ENCODE measurements around the gene FBXL19. TPM values are rescaled to one million over a fixed set of nuclear protein-coding genes. Genes with fewer than 3 reads are reported as not detected.
A peak's percentile ranks its signal among the peaks of the same experiment; 100 is the strongest.

FBXL19 gene
- total RNA-seq, 1 donor from 2014 or later = 24.3 TPM

DNA sequence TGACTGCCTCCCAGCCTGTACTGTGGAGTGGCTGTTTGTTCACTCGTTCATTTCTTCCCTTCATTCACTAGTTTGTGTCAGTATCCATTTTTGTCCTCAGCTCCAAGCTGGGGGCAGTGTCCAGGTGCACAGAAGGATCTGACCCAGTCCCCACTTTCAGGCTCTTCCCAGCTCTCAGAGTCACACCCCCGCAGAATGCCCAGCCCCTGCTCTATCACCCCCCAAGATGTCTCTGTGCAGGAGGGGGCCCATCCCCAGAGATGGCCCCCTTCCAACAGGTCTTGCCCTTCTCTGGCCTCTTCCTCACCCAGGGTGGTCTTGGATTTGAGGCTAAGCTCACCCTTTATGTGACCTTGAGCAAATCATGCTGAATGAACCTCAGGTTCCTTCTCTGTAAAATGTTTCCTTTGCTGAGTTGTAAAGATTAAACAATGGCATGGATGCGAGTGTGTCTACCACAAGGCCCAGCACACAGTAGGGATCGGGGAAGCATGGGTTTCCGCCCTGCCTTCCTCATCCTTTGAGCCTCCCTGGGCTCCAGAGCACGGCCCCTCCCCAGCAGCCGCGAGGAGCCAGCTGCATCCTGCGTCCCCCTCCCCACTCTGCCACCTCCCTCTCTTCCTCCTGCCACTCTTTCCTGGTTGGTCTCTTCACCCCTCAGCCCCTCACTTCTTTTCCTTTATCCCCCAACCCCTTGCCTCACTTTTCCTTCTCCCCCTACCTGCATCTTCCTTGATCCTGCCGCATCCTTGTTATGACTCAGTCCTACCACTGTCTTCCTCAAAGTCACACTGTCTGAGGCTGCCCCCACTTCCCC is 2.8 kb downstream of the FBXL19 start:
- Mint-ChIP-seq H3K27ac (ENCODE audit: unreplicated experiment) (peak overlapping the region; percentile 33), H3K9me3 (ENCODE audit: unreplicated experiment) (no peaks in the 10 kb centered on the region), H3K4me1 (ENCODE audit: unreplicated experiment) (peaks cover 10% of the 10 kb centered on the region), H3K4me3 (ENCODE audit: unreplicated experiment) (no peak overlapping the region), H3K27me3 (ENCODE audit: unreplicated experiment) (no peaks in the 10 kb centered on the region), H3K36me3 (ENCODE audit: unreplicated experiment) (peaks cover 10% of the 10 kb centered on the region)
- no peak for DNase-seq (ENCODE audit: extremely low spot score, unreplicated experiment)
- TF ChIP-seq, protein P1, sequence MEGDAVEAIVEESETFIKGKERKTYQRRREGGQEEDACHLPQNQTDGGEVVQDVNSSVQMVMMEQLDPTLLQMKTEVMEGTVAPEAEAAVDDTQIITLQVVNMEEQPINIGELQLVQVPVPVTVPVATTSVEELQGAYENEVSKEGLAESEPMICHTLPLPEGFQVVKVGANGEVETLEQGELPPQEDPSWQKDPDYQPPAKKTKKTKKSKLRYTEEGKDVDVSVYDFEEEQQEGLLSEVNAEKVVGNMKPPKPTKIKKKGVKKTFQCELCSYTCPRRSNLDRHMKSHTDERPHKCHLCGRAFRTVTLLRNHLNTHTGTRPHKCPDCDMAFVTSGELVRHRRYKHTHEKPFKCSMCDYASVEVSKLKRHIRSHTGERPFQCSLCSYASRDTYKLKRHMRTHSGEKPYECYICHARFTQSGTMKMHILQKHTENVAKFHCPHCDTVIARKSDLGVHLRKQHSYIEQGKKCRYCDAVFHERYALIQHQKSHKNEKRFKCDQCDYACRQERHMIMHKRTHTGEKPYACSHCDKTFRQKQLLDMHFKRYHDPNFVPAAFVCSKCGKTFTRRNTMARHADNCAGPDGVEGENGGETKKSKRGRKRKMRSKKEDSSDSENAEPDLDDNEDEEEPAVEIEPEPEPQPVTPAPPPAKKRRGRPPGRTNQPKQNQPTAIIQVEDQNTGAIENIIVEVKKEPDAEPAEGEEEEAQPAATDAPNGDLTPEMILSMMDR (IDR thresholded peaks at IDR 0.05) = no peak

DNA sequence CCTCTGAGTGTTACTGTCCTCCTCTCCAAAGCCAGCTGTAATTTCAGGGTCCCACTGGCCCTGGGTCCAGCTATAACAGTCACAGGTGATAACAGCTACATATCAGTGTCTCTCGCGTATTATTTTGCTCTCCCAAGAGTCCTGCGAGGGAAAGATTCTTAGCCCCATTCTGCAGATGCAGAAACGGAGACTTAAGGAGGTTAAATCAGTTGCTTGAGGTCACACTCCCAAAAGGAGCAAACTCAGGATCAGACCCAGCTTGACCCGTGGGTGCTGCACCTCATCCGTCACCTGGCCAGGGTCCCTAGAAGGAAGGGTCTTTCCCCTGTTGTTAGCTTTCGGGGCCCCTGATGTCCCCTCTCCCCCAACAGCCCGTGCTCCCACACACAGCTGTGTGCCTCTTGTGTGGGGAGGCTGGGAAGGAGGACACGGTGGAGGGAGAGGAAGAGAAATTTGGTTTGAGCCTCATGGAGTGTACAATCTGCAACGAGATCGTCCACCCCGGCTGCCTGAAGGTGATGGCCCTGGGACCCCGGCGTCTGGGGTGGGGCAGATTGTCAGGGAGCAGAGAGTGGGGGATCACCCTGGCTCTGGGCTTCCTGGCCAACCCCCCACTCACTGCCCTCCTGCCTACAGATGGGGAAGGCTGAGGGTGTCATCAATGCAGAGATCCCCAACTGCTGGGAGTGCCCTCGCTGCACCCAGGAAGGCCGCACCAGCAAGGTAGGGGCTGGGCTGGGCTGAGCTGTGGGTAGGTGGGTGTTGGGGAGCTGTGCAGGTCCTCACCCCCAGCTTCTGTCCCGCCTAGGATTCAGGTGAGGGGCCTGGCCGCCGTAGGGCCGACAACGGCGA is 3.8 kb downstream of the FBXL19 start:
- Mint-ChIP-seq H3K27ac (ENCODE audit: unreplicated experiment) (no peak overlapping the region), H3K36me3 (ENCODE audit: unreplicated experiment) (peaks cover 10% of the 10 kb centered on the region), H3K4me3 (ENCODE audit: unreplicated experiment) (no peak overlapping the region), H3K4me1 (ENCODE audit: unreplicated experiment) (peaks cover 10% of the 10 kb centered on the region), H3K27me3 (ENCODE audit: unreplicated experiment) (no peaks in the 10 kb centered on the region), H3K9me3 (ENCODE audit: unreplicated experiment) (no peaks in the 10 kb centered on the region)
- TF ChIP-seq, protein P1 (IDR thresholded peaks at IDR 0.05) = no peak
- no peak for DNase-seq (ENCODE audit: extremely low spot score, unreplicated experiment)

DNA sequence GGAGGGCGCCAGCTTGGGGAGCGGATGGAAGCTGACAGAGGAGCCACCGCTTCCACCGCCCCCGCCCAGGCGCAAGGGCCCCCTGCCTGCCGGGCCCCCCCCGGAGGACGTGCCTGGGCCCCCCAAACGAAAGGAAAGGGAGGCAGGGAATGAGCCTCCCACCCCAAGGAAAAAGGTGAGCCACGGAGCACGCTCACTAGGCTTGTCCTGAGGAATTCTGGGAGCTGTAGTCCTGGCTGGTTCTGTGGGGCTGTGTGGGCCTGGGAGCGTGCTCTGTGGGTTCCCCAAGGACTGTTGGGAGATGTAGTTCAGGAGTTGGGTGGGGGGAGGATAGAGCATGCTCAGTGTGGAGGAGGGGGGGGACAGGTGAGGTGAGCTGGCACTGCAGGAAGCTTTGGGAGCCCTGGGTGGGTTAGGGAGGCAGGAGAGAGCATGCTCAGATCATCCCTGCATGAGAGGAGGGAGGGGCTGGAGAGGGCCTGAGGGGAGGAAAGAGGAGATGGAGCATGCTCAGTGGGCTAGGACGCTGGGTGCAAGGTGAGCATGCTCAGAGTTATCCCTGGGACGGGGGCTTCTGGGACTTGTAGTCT is 4.5 kb downstream of the FBXL19 start:
- DNase-seq (ENCODE audit: extremely low spot score, unreplicated experiment) = no peak
- Mint-ChIP-seq H3K27ac (ENCODE audit: unreplicated experiment) (no peak overlapping the region), H3K4me3 (ENCODE audit: unreplicated experiment) (no peak overlapping the region)

DNA sequence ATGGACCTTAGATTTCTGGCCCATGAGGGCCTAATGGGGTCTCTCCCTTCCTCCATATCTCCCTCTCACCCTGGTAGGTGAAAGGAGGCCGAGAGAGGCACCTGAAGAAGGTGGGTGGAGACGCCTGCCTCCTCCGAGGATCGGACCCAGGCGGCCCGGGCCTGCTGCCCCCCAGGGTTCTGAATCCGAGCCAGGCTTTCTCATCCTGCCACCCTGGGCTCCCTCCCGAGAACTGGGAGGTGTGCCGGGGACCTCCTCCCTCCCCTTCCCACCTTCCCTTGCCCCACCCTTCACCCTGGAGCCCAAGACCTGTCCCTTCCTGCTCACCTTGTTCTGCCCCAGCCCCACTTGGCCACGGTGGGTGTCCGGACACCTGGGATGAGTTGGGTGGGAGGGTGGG is 5.0 kb downstream of the FBXL19 start:
- Mint-ChIP-seq H3K36me3 (ENCODE audit: unreplicated experiment) (peaks cover 15% of the 10 kb centered on the region), H3K4me1 (ENCODE audit: unreplicated experiment) (peaks cover 10% of the 10 kb centered on the region), H3K27ac (ENCODE audit: unreplicated experiment) (no peak overlapping the region), H3K9me3 (ENCODE audit: unreplicated experiment) (no peaks in the 10 kb centered on the region), H3K27me3 (ENCODE audit: unreplicated experiment) (no peaks in the 10 kb centered on the region), H3K4me3 (ENCODE audit: unreplicated experiment) (no peak overlapping the region)
- DNase-seq (ENCODE audit: extremely low spot score, unreplicated experiment) = no peak
- TF ChIP-seq, protein P1 (IDR thresholded peaks at IDR 0.05) = no peak

More for the DNA sequence above, 4.5 kb downstream of the FBXL19 start:
- Mint-ChIP-seq H3K27me3 (ENCODE audit: unreplicated experiment) (no peaks in the 10 kb centered on the region), H3K36me3 (ENCODE audit: unreplicated experiment) (peaks cover 15% of the 10 kb centered on the region), H3K9me3 (ENCODE audit: unreplicated experiment) (no peaks in the 10 kb centered on the region), H3K4me1 (ENCODE audit: unreplicated experiment) (peaks cover 10% of the 10 kb centered on the region)
- TF ChIP-seq, protein P1 (IDR thresholded peaks at IDR 0.05) = no peak

Data from osteocyte (in vitro differentiated cells).